Epidermal melanocyte (primary cell): ENCODE results near the gene GPR3.
A peak's percentile ranks its signal among the peaks of the same experiment; 100 is the strongest.

Experiments
- DNase-seq: peaks from one replicate; pipeline ENCODE4 v3.0.0; 2011; ENCODE audit warnings: low spot score; ENCODE audit not compliant: insufficient read length

GPR3 gene

GRCh38 chr1:27358038-27358927 lies 34.1 kb upstream of the GPR3 start:
- no peak for DNase-seq

DNA sequence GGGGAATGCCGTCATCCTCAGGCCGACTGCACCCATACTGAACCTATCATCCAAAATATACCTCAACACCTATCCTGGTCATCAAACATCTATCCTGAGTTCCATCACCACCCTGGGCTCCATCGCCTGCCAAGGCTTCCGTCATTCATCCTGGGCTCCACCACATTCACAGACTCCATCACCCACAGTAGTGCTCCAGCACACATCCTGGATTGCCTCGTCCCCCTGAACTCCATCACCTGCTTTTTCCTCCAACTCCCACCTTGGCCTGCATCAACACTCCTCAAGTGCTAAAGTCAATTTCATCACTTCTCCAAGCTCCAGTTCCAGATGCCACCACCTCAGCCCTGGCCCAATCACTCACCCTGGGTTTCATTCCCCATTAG lies 33.5 kb upstream of the GPR3 start:
- no peak for DNase-seq

DNA sequence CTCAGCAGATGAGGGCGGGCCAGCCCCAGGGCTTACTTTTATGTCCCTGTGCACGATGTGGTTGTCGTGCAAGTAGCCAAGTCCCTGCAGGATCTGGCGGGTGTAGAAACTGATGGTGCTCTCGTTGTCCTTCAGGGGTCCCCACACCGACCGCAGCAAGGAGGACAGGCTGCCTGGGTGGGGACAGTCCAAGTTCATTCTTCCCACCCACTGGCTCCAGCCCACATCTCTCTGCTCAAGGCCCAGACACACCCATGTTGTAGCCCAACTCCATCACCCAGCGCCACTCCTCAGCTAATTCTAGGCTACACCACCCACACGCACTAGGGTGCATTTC lies 32.6 kb upstream of the GPR3 start:
- DNase-seq, result no peak

DNA sequence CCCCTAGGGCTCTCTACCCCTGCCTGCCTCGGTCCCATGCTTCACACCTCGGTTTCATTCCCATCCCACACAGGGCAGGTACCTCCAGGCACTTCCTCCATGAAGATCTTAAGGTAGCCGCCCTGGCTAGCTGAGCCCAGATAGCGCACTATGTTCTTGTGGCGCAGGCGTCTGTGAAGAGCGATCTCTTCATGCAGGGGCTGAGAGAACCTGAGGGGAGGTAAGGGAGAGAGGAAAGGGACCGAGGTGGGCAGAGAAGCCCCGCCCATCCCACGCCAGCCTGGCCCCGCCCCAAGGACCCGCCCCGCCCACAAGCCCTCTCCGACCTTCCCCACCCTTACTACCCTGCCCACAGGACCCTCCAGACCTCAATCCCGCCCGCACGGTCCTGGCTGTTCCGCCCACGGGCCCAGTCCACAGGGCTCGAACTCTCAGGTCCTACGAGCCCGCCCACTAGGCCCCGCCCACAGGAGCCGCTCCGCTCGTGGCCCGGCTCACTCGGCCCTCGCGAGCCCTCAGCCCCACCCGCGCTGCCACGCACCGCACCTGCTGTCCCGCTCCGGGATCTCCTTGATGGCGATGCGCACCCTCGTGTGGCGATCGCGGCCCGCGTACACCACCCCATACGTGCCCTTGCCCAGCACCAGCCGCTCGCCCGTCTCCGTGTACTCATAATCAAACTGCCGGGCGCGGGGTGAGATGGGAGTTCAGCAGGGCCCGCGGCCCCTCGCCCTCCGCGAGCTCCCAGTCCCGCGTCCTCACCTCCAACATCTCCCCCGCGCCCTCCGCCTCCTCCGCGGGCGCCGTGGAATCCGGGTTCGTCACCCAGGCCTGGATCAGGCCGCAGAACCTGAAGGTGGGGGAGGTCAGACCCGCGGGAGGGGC lies 32.0 kb upstream of the GPR3 start:
- no peak for DNase-seq

DNA sequence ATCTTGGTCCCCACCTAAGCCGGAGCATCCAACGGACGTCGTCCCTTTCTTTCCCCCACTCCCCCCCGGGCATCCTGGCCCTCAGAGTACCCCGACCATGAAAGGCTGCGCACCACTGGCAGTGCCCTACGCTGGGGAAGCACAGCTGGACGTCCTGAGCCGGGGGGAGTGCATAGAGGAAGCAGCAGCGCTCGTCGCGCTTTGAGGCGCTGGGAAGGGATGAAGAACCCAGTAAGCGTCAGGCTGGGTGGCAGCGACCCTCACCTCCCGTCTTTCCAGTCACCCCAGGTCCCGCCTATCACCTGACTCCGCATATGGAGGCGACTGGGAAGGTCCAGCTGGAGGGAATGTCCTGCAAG lies 31.4 kb upstream of the GPR3 start:
- no peak for DNase-seq

GRCh38 chr1:27361553-27361952 lies 30.9 kb upstream of the GPR3 start:
- DNase-seq, result no peak

- DNase-seq, result no peak
Measured at GRCh38 chr1:27363766-27364695, 28.4 kb upstream of the GPR3 start.

GRCh38 chr1:27364696-27365371 lies 27.6 kb upstream of the GPR3 start:
- DNase-seq, result no peak

- DNase-seq, result peak; percentile 93
Measured at GRCh38 chr1:27365372-27366112, 26.9 kb upstream of the GPR3 start.

DNA sequence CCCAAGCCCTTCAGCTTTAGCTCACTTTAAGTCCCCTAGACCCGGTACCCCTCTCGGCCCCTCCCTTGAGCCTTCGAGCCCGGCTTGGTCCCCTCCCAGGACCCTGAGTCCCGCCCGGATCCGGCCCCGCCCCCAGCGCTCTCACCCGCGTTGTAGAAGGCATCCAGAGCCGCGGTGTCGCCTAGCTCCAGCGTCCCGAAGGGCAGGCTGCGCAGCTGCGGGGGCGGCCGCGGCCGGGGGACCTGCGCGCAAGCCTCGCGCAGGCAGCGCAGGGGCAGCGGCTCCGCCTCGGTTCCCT lies 26.4 kb upstream of the GPR3 start:
- peak; percentile 75 for DNase-seq

- DNase-seq, result peak; percentile 90
Measured at GRCh38 chr1:27366411-27367159, 25.8 kb upstream of the GPR3 start, which contains the start of gene MAP3K6. TSS of gene MAP3K6 (minus strand) at chr1:27366961. CDS start at chr1:27366597, 364 bp downstream.

DNA sequence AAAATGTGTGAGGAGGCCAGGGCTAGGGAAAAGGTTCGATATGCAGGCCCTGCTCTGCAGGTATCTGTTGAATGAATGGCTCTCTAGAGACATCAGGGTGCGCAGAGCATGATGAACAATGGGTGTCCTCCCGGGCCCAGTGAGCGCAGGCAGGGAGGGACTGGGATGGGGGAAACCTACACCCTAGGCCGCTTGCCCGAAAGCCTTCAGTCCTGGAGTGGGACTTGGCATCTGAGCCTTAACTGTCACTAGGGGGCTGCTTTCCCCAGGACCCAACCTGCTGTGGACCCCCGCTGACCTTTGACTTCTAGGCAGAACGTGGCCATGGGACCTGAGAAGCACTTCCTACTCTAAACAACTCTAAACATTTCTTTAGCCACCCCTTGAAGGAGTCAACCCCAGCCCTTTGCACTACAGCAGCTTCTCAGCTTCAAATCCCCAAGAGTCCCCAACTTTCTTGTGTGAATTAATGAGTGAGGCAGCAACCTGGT lies 25.2 kb upstream of the GPR3 start:
- DNase-seq, result no peak

GRCh38 chr1:27368869-27369582 lies 23.4 kb upstream of the GPR3 start:
- no peak for DNase-seq

- no peak for DNase-seq
Measured at GRCh38 chr1:27372022-27372807, 20.2 kb upstream of the GPR3 start.

GRCh38 chr1:27372808-27373690 lies 19.4 kb upstream of the GPR3 start:
- no peak for DNase-seq

DNA sequence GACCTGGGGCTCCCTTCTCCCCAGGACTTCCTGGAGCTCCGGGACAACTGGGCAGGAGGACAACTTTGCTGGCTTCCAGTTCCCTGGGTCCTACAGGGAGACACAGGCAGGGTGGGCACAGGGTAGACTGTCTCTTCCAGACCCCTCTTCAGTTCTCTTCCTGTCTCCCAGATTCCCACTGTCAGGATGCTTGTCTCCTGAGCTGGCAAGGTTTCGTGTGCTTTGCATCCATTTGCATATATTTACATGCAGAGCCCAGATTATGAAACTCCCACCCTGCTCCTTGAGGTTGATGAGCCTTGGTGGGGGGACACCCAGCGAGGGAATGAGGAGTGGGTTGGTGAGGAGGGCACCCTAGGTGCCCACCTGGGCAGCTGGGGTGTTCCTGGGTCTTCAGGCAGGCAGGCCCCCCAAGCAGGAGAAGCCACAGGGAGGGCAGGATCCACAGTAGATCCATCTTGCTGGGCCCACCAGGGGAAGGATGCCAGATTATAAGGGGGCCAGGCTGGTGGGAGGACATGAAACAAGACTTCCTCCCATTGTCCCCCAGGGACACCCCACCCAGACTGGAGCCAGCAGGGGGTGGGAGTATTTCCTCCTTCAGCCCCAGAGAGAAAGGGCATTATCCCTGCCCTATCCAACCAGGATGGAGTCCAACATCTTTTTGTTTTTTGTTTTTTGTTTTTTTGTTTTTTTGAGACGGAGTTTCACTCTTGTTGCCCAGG lies 17.9 kb upstream of the GPR3 start, which contains the start of gene FCN3:
Gene FCN3, minus strand, starts transcription at position 463 of the 725 bp plus-strand sequence. Its CDS starts 6 bp downstream, at position 457.
- DNase-seq, result no peak
